Measurements from ENCODE around the gene CFAP54. TPM values are rescaled to one million over a fixed set of nuclear protein-coding genes. Genes with fewer than 3 reads are reported as not detected.

Gene CFAP54
- total and polyA plus RNA-seq, 2 donors, result 0.28 to 0.39 TPM

- WGBS, result 96% methylated on average over 2 of the region's 2 CpGs
- Histone ChIP-seq H3K4me1 (ENCODE audit: control insufficient read depth in 2 of 2, insufficient read depth in 2 of 2, low read length in 2 of 2) (peaks cover 0 to 6% of the 10 kb centered on the region in 2 donors), H3K4me3 (ENCODE audit: low read length in 2 of 2) (no peak overlapping the region), H3K27ac (ENCODE audit: low read depth in 1 of 2, low read length in 1 of 2) (no peak overlapping the region), H3K9me3 (ENCODE audit: control insufficient read depth in 2 of 2, insufficient read depth in 1 of 2, low read length in 1 of 2) (peaks cover 0 to 3% of the 10 kb centered on the region in 2 donors), H3K27me3 (ENCODE audit: control insufficient read depth in 2 of 2, insufficient read depth in 1 of 2, low read length in 1 of 2) (no peaks in the 10 kb centered on the region), H3K36me3 (ENCODE audit: control insufficient read depth in 2 of 2, insufficient read depth in 2 of 2, low read length in 1 of 2) (no peaks in the 10 kb centered on the region)
- DNase-seq (ENCODE audit: low read depth in 6 of 9, low spot score in 9 of 9), result no peak
Observed at GRCh38 chr12:96861656-96862055, 372.3 kb downstream of the CFAP54 start.

DNA sequence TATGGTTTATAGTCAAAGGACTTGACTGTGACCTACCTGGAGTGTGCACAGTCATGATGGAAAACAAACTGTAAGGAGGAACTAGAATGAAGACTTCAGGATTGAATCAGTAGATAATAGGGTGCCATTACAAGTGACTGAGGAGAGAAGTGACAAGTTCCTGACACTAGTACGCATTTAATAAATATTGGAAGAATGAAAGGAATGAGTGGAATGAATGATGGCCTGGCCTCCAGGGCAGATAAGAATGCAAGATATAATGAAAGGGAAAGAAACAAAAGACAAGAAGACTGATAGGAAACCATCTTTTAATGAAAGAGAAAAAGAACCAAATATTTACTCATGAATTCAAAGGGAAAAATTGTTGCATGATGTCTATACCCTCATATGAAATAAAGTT lies 372.9 kb downstream of the CFAP54 start:
- WGBS, result 97% methylated on average over 1 of the region's 1 CpG
- Histone ChIP-seq H3K4me1 (ENCODE audit: control insufficient read depth in 2 of 2, insufficient read depth in 2 of 2, low read length in 2 of 2) (peaks cover 0 to 6% of the 10 kb centered on the region in 2 donors), H3K9me3 (ENCODE audit: control insufficient read depth in 2 of 2, insufficient read depth in 1 of 2, low read length in 1 of 2) (no peaks in the 10 kb centered on the region), H3K27me3 (ENCODE audit: control insufficient read depth in 2 of 2, insufficient read depth in 1 of 2, low read length in 1 of 2) (no peaks in the 10 kb centered on the region), H3K27ac (ENCODE audit: low read depth in 1 of 2, low read length in 1 of 2) (no peak overlapping the region), H3K36me3 (ENCODE audit: control insufficient read depth in 2 of 2, insufficient read depth in 2 of 2, low read length in 1 of 2) (no peaks in the 10 kb centered on the region), H3K4me3 (ENCODE audit: low read length in 2 of 2) (no peak overlapping the region)
- DNase-seq (ENCODE audit: low read depth in 6 of 9, low spot score in 9 of 9), result no peak

GRCh38 chr12:96864335-96864734 lies 375.0 kb downstream of the CFAP54 start:
- H3K4me3 ChIP-seq (ENCODE audit: low read length in 2 of 2), result no peak overlapping the region
- H3K27ac ChIP-seq (ENCODE audit: low read depth in 1 of 2, low read length in 1 of 2), result no peak overlapping the region
- DNase-seq (ENCODE audit: low read depth in 6 of 9, low spot score in 9 of 9), result peak in 1 of 9 donors; percentile 19
- peaks cover 0 to 6% of the 10 kb centered on the region in 2 donors for H3K4me1 ChIP-seq (ENCODE audit: control insufficient read depth in 2 of 2, insufficient read depth in 2 of 2, low read length in 2 of 2)
- no peaks in the 10 kb centered on the region for H3K9me3 ChIP-seq (ENCODE audit: control insufficient read depth in 2 of 2, insufficient read depth in 1 of 2, low read length in 1 of 2)
- H3K27me3 ChIP-seq (ENCODE audit: control insufficient read depth in 2 of 2, insufficient read depth in 1 of 2, low read length in 1 of 2), result no peaks in the 10 kb centered on the region
- H3K36me3 ChIP-seq (ENCODE audit: control insufficient read depth in 2 of 2, insufficient read depth in 2 of 2, low read length in 1 of 2), result no peaks in the 10 kb centered on the region
- WGBS, result 26% methylated on average over 4 of the region's 4 CpGs

DNA sequence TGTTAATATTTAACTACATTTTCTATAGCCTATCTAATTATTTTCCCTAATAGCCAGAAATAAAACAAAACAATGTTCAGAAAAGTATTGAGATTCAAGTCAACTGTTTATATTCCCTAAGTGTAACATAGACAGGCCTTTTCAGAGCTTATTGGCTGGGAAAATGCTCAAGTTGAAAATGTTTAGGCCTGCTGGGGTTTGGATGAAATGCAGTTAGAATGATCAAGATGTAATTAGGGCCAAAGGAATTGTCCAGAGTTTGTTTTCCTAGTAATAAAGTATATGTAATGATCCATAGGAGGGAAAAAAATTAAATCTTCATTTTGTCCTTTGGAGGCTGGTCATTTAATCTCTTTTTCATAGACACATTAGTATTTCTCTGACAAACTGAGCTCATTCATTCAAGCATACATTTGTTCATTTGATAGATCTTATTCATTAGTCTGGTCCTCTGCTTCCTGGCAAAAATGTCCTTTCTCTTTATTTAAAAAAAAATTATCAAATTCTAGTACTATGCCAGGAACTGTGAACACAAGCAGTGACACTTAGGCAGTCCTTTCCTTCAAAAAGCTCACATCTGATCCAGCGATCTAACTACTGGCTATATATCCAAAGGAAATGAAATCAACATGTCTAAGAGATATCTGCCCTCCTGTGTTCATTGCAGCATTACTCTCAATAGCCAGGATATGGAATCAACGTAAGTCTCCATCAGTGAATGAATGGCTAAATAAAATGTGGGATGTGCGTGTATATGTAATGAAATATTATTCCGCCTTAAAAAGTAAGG lies 377.6 kb downstream of the CFAP54 start:
- Histone ChIP-seq H3K36me3 (ENCODE audit: control insufficient read depth in 2 of 2, insufficient read depth in 2 of 2, low read length in 1 of 2) (no peaks in the 10 kb centered on the region), H3K27ac (ENCODE audit: low read depth in 1 of 2, low read length in 1 of 2) (no peak overlapping the region), H3K27me3 (ENCODE audit: control insufficient read depth in 2 of 2, insufficient read depth in 1 of 2, low read length in 1 of 2) (no peaks in the 10 kb centered on the region), H3K9me3 (ENCODE audit: control insufficient read depth in 2 of 2, insufficient read depth in 1 of 2, low read length in 1 of 2) (no peaks in the 10 kb centered on the region), H3K4me3 (ENCODE audit: low read length in 2 of 2) (no peak overlapping the region), H3K4me1 (ENCODE audit: control insufficient read depth in 2 of 2, insufficient read depth in 2 of 2, low read length in 2 of 2) (peaks cover 0 to 6% of the 10 kb centered on the region in 2 donors)
- 97% methylated on average over 4 of the region's 4 CpGs for WGBS
- DNase-seq (ENCODE audit: low read depth in 6 of 9, low spot score in 9 of 9), result no peak

GRCh38 chr12:96870946-96871345 lies 381.6 kb downstream of the CFAP54 start:
- no peaks in the 10 kb centered on the region for H3K9me3 ChIP-seq (ENCODE audit: control insufficient read depth in 2 of 2, insufficient read depth in 1 of 2, low read length in 1 of 2)
- 100% methylated on average over 1 of the region's 1 CpG for WGBS
- H3K36me3 ChIP-seq (ENCODE audit: control insufficient read depth in 2 of 2, insufficient read depth in 2 of 2, low read length in 1 of 2), result no peaks in the 10 kb centered on the region
- H3K27ac ChIP-seq (ENCODE audit: low read depth in 1 of 2, low read length in 1 of 2), result no peak overlapping the region
- no peak for DNase-seq (ENCODE audit: low read depth in 6 of 9, low spot score in 9 of 9)
- no peaks in the 10 kb centered on the region for H3K4me1 ChIP-seq (ENCODE audit: control insufficient read depth in 2 of 2, insufficient read depth in 2 of 2, low read length in 2 of 2)
- no peak overlapping the region for H3K4me3 ChIP-seq (ENCODE audit: low read length in 2 of 2)
- no peaks in the 10 kb centered on the region for H3K27me3 ChIP-seq (ENCODE audit: control insufficient read depth in 2 of 2, insufficient read depth in 1 of 2, low read length in 1 of 2)

GRCh38 chr12:96872961-96873360 lies 383.6 kb downstream of the CFAP54 start:
- no peak for DNase-seq (ENCODE audit: low read depth in 6 of 9, low spot score in 9 of 9)
- Histone ChIP-seq H3K36me3 (ENCODE audit: control insufficient read depth in 2 of 2, insufficient read depth in 2 of 2, low read length in 1 of 2) (no peaks in the 10 kb centered on the region), H3K27me3 (ENCODE audit: control insufficient read depth in 2 of 2, insufficient read depth in 1 of 2, low read length in 1 of 2) (no peaks in the 10 kb centered on the region), H3K4me1 (ENCODE audit: control insufficient read depth in 2 of 2, insufficient read depth in 2 of 2, low read length in 2 of 2) (no peaks in the 10 kb centered on the region), H3K9me3 (ENCODE audit: control insufficient read depth in 2 of 2, insufficient read depth in 1 of 2, low read length in 1 of 2) (no peaks in the 10 kb centered on the region), H3K27ac (ENCODE audit: low read depth in 1 of 2, low read length in 1 of 2) (no peak overlapping the region), H3K4me3 (ENCODE audit: low read length in 2 of 2) (no peak overlapping the region)

- DNase-seq (ENCODE audit: low read depth in 6 of 9, low spot score in 9 of 9), result no peak
- Histone ChIP-seq H3K4me3 (ENCODE audit: low read length in 2 of 2) (no peak overlapping the region), H3K36me3 (ENCODE audit: control insufficient read depth in 2 of 2, insufficient read depth in 2 of 2, low read length in 1 of 2) (no peaks in the 10 kb centered on the region), H3K27me3 (ENCODE audit: control insufficient read depth in 2 of 2, insufficient read depth in 1 of 2, low read length in 1 of 2) (no peaks in the 10 kb centered on the region), H3K27ac (ENCODE audit: low read depth in 1 of 2, low read length in 1 of 2) (no peak overlapping the region), H3K4me1 (ENCODE audit: control insufficient read depth in 2 of 2, insufficient read depth in 2 of 2, low read length in 2 of 2) (no peaks in the 10 kb centered on the region), H3K9me3 (ENCODE audit: control insufficient read depth in 2 of 2, insufficient read depth in 1 of 2, low read length in 1 of 2) (no peaks in the 10 kb centered on the region)
- 98% methylated on average over 2 of the region's 2 CpGs for WGBS
Observed at GRCh38 chr12:96874211-96874610, 384.8 kb downstream of the CFAP54 start.

DNA sequence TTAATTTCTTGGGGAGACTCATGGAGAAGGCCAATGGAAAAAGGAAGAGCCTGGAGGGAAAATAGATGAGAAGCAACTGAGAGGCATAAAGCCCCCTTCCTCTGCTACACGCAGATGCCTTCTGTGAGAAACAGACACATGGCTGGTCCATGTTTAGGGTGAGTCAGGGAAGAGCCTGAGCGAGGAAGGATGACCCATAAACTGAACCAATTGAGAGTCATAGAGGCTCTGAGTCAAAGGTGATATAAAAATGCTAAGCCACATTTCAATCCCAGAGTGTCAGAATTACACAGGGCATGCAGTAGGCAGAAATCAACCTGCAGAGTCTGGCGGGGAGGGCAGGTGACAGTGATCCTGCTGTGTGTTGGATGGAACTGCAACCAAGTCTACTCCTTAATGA lies 387.6 kb downstream of the CFAP54 start:
- Histone ChIP-seq H3K9me3 (ENCODE audit: control insufficient read depth in 2 of 2, insufficient read depth in 1 of 2, low read length in 1 of 2) (no peaks in the 10 kb centered on the region), H3K4me3 (ENCODE audit: low read length in 2 of 2) (no peak overlapping the region), H3K4me1 (ENCODE audit: control insufficient read depth in 2 of 2, insufficient read depth in 2 of 2, low read length in 2 of 2) (no peaks in the 10 kb centered on the region), H3K27me3 (ENCODE audit: control insufficient read depth in 2 of 2, insufficient read depth in 1 of 2, low read length in 1 of 2) (no peaks in the 10 kb centered on the region), H3K36me3 (ENCODE audit: control insufficient read depth in 2 of 2, insufficient read depth in 2 of 2, low read length in 1 of 2) (no peaks in the 10 kb centered on the region), H3K27ac (ENCODE audit: low read depth in 1 of 2, low read length in 1 of 2) (no peak overlapping the region)
- WGBS, result 97% methylated on average over 3 of the region's 3 CpGs
- DNase-seq (ENCODE audit: low read depth in 6 of 9, low spot score in 9 of 9), result no peak

- Histone ChIP-seq H3K4me3 (ENCODE audit: low read length in 2 of 2) (no peak overlapping the region), H3K27ac (ENCODE audit: low read depth in 1 of 2, low read length in 1 of 2) (no peak overlapping the region), H3K4me1 (ENCODE audit: control insufficient read depth in 2 of 2, insufficient read depth in 2 of 2, low read length in 2 of 2) (no peaks in the 10 kb centered on the region), H3K27me3 (ENCODE audit: control insufficient read depth in 2 of 2, insufficient read depth in 1 of 2, low read length in 1 of 2) (no peaks in the 10 kb centered on the region), H3K36me3 (ENCODE audit: control insufficient read depth in 2 of 2, insufficient read depth in 2 of 2, low read length in 1 of 2) (no peaks in the 10 kb centered on the region), H3K9me3 (ENCODE audit: control insufficient read depth in 2 of 2, insufficient read depth in 1 of 2, low read length in 1 of 2) (no peaks in the 10 kb centered on the region)
- no peak for DNase-seq (ENCODE audit: low read depth in 6 of 9, low spot score in 9 of 9)
- 94% methylated on average over 1 of the region's 1 CpG for WGBS
Observed at GRCh38 chr12:96878704-96879103, 389.3 kb downstream of the CFAP54 start.
